Activated CD4-positive, alpha-beta memory T cell treated with anti-CD3 and anti-CD28 coated beads for 36 hours (primary cell): ENCODE data around the gene ACSL4. TPM values are rescaled to one million over a fixed set of nuclear protein-coding genes. Genes with fewer than 3 reads are reported as not detected.
"Not testable (repeated sequence)": the region's sequence is repeated elsewhere in the genome, so short reads cannot be mapped to it uniquely, and the experiment has no call there.

Experiments
- CTCF ChIA-PET: fragments of 350-600 bp; sonication (Branson Sonifier 250); formaldehyde crosslinking; loops from one replicate; lab custom pipeline; 2021; ENCODE audit warnings: antibody characterized with exemption, inconsistent platforms; lab: Charles Lee
- POLR2A ChIA-PET: fragments of 350-600 bp; sonication (Branson Sonifier 250); formaldehyde crosslinking; loops from one replicate; lab custom pipeline; 2021; ENCODE audit warnings: antibody characterized with exemption; lab: Charles Lee
- DNase-seq: peaks from one replicate; pipeline ENCODE4 v3.0.0-alpha.2; 2020
- H3K27ac Mint-ChIP-seq: one replicate; pipeline ENCODE4 v1.8.0; 2021; ENCODE audit warnings: mixed read lengths
- H3K27me3 Mint-ChIP-seq: one replicate; pipeline ENCODE4 v1.8.0; 2021; ENCODE audit warnings: mixed read lengths
- H3K36me3 Mint-ChIP-seq: one replicate; pipeline ENCODE4 v1.8.0; 2021; ENCODE audit warnings: mixed read lengths
- H3K4me1 Mint-ChIP-seq: one replicate; pipeline ENCODE4 v1.8.0; 2021; ENCODE audit warnings: low read depth, mixed read lengths
- H3K4me3 Mint-ChIP-seq: one replicate; pipeline ENCODE4 v1.8.0; 2021; ENCODE audit warnings: mild to moderate bottlenecking, mixed read lengths
- H3K9me3 Mint-ChIP-seq: one replicate; pipeline ENCODE4 v1.8.0; 2021; ENCODE audit warnings: mixed read lengths
- intact Hi-C: fragments of 100-400 bp; cut with micrococcal nuclease; formaldehyde crosslinking; loops from one replicate; pipeline ENCODE4 v1.15.1; 2023
- total RNA-seq, 2 experiments: library from RNA; stranded (reverse); gene quantifications; one replicate each; pipeline ENCODE4 v1.2.3, GENCODE V29; 2021

Gene ACSL4
- total RNA-seq, 2 experiments from 2014 or later = 63.2 to 63.3 TPM

- H3K27ac Mint-ChIP-seq = no peak overlapping the region
- peaks cover 11% of the 10 kb centered on the region for H3K9me3 Mint-ChIP-seq
- no peaks in the 10 kb centered on the region for H3K36me3 Mint-ChIP-seq
- ChIA-PET POLR2A (no interaction called here), CTCF (no interaction called here)
- no peaks in the 10 kb centered on the region for H3K27me3 Mint-ChIP-seq
- no peaks in the 10 kb centered on the region for H3K4me1 Mint-ChIP-seq
- no peak for DNase-seq
- intact Hi-C loops = no loop called here
- no peak overlapping the region for H3K4me3 Mint-ChIP-seq
Measured at GRCh38 chrX:109751698-109752097, 18.6 kb upstream of the ACSL4 start.

- CTCF ChIA-PET = no interaction called here
- H3K4me3 Mint-ChIP-seq = no peak overlapping the region
- H3K27me3 Mint-ChIP-seq = no peaks in the 10 kb centered on the region
- no peak for DNase-seq
- no peak overlapping the region for H3K27ac Mint-ChIP-seq
- H3K36me3 Mint-ChIP-seq = no peaks in the 10 kb centered on the region
- POLR2A ChIA-PET = no interaction called here
- no peaks in the 10 kb centered on the region for H3K4me1 Mint-ChIP-seq
- intact Hi-C loops = no loop called here
- H3K9me3 Mint-ChIP-seq = no peaks in the 10 kb centered on the region
Measured at GRCh38 chrX:109749207-109749606, 16.1 kb upstream of the ACSL4 start.

GRCh38 chrX:109747681-109748080 is 14.6 kb upstream of the ACSL4 start:
- ChIA-PET CTCF (no interaction called here), POLR2A (no interaction called here)
- Mint-ChIP-seq H3K4me3 (no peak overlapping the region), H3K27me3 (no peaks in the 10 kb centered on the region), H3K27ac (no peak overlapping the region), H3K36me3 (no peaks in the 10 kb centered on the region), H3K4me1 (no peaks in the 10 kb centered on the region), H3K9me3 (no peaks in the 10 kb centered on the region)
- intact Hi-C loops = no loop called here
- DNase-seq = no peak

GRCh38 chrX:109742722-109743121 is 9.7 kb upstream of the ACSL4 start:
- Mint-ChIP-seq H3K27ac (no peak overlapping the region), H3K36me3 (no peaks in the 10 kb centered on the region), H3K4me3 (no peak overlapping the region), H3K27me3 (no peaks in the 10 kb centered on the region), H3K4me1 (no peaks in the 10 kb centered on the region), H3K9me3 (no peaks in the 10 kb centered on the region)
- intact Hi-C loops = no loop called here
- ChIA-PET POLR2A (no interaction called here), CTCF (no interaction called here)
- DNase-seq = no peak

- POLR2A ChIA-PET = not testable (repeated sequence)
Measured at GRCh38 chrX:109740896-109741295, 7.8 kb upstream of the ACSL4 start.

GRCh38 chrX:109740433-109740809 is 7.4 kb upstream of the ACSL4 start:
- Mint-ChIP-seq H3K4me1 (no peaks in the 10 kb centered on the region), H3K27ac (no peak overlapping the region), H3K27me3 (no peaks in the 10 kb centered on the region), H3K4me3 (no peak overlapping the region), H3K9me3 (no peaks in the 10 kb centered on the region), H3K36me3 (no peaks in the 10 kb centered on the region)
- DNase-seq = no peak
- intact Hi-C loops = no loop called here
- ChIA-PET POLR2A (no interaction called here), CTCF (no interaction called here)

More at GRCh38 chrX:109740896-109741295, 7.8 kb upstream of the ACSL4 start:
- H3K27ac Mint-ChIP-seq, intact Hi-C loops, DNase-seq, H3K9me3 Mint-ChIP-seq, H3K36me3 Mint-ChIP-seq, CTCF ChIA-PET, H3K4me3 Mint-ChIP-seq, H3K4me1 Mint-ChIP-seq, H3K27me3 Mint-ChIP-seq: not testable (repeated sequence)

- no peak overlapping the region for H3K27ac Mint-ChIP-seq
- no peak for DNase-seq
- no peaks in the 10 kb centered on the region for H3K4me1 Mint-ChIP-seq
- intact Hi-C loops = loop anchor here (10.0 kb wide), 1 partner anchor 265 kb away; the partner anchor contains the start of gene TMEM164
- CTCF ChIA-PET = no interaction called here
- no peaks in the 10 kb centered on the region for H3K36me3 Mint-ChIP-seq
- POLR2A ChIA-PET = interaction anchor here (0.7 kb wide), 1 partner anchor 927 kb away, joined by 3 read pairs; no protein-coding TSS in a partner anchor
- H3K4me3 Mint-ChIP-seq = no peak overlapping the region
- no peaks in the 10 kb centered on the region for H3K9me3 Mint-ChIP-seq
- no peaks in the 10 kb centered on the region for H3K27me3 Mint-ChIP-seq
Measured at GRCh38 chrX:109739625-109740432, 6.8 kb upstream of the ACSL4 start.

GRCh38 chrX:109735202-109735744 is 2.2 kb upstream of the ACSL4 start:
- intact Hi-C loops = loop anchor here (10.0 kb wide), 1 partner anchor 270 kb away; the partner anchor contains the start of gene TMEM164
- H3K4me1 Mint-ChIP-seq = peaks cover 11% of the 10 kb centered on the region
- H3K36me3 Mint-ChIP-seq = peaks cover 6% of the 10 kb centered on the region
- ChIA-PET CTCF (interaction anchor here (3.5 kb wide), 1 partner anchor 122 kb away, joined by 14 read pairs; no protein-coding TSS in a partner anchor), POLR2A (no interaction called here)
- H3K4me3 Mint-ChIP-seq = no peak overlapping the region
- H3K9me3 Mint-ChIP-seq = no peaks in the 10 kb centered on the region
- no peak overlapping the region for H3K27ac Mint-ChIP-seq
- DNase-seq = no peak
- no peaks in the 10 kb centered on the region for H3K27me3 Mint-ChIP-seq

GRCh38 chrX:109733613-109734083 is 591 bp upstream of the ACSL4 start:
- intact Hi-C loops = loop anchor here (1.0 to 10.0 kb wide), 6 partner anchors 47 to 271 kb away; partner anchors contain the start of genes NXT2 and TMEM164
- Mint-ChIP-seq H3K27ac (peak overlapping the region; percentile 90), H3K9me3 (no peaks in the 10 kb centered on the region), H3K27me3 (no peaks in the 10 kb centered on the region), H3K36me3 (peaks cover 10% of the 10 kb centered on the region), H3K4me3 (peak overlapping the region; percentile 99), H3K4me1 (peaks cover 22% of the 10 kb centered on the region)
- ChIA-PET POLR2A (interaction anchor here (0.6 to 2.6 kb wide), 5 partner anchors 13 to 108 kb away, joined by 3 to 9 read pairs (median 3); no protein-coding TSS in a partner anchor), CTCF (interaction anchor here (0.7 to 3.5 kb wide), 6 partner anchors 21 to 259 kb away, joined by 3 to 14 read pairs (median 5); no protein-coding TSS in a partner anchor)
- no peak for DNase-seq

GRCh38 chrX:109732017-109732801 is 848 bp downstream of the ACSL4 start:
- intact Hi-C loops = loop anchor here (1.0 to 10.0 kb wide), 6 partner anchors 23 to 273 kb away; partner anchors contain the start of gene TMEM164
- peak; percentile 37 for DNase-seq
- H3K4me1 Mint-ChIP-seq = peaks cover 36% of the 10 kb centered on the region
- H3K27ac Mint-ChIP-seq = peak overlapping the region; percentile 99
- no peaks in the 10 kb centered on the region for H3K9me3 Mint-ChIP-seq
- POLR2A ChIA-PET = interaction anchor here (1.3 to 2.6 kb wide), 2 partner anchors 12 to 109 kb away, joined by 3 to 9 read pairs; no protein-coding TSS in a partner anchor
- CTCF ChIA-PET = interaction anchor here (0.6 to 1.8 kb wide), 4 partner anchors 19 to 1644 kb away, joined by 3 to 10 read pairs (median 6); no protein-coding TSS in a partner anchor
- H3K27me3 Mint-ChIP-seq = no peaks in the 10 kb centered on the region
- peaks cover 10% of the 10 kb centered on the region for H3K36me3 Mint-ChIP-seq
- peak overlapping the region; percentile 99 for H3K4me3 Mint-ChIP-seq

GRCh38 chrX:109728173-109728535 is 4.9 kb downstream of the ACSL4 start:
- Mint-ChIP-seq H3K36me3 (peaks cover 13% of the 10 kb centered on the region), H3K4me3 (no peak overlapping the region), H3K9me3 (no peaks in the 10 kb centered on the region), H3K27ac (peak overlapping the region; percentile 42), H3K27me3 (no peaks in the 10 kb centered on the region), H3K4me1 (peaks cover 34% of the 10 kb centered on the region)
- intact Hi-C loops = no loop called here
- ChIA-PET POLR2A (no interaction called here), CTCF (interaction anchor here (1.2 to 2.0 kb wide), 2 partner anchors 16 to 129 kb away, joined by 6 read pairs; no protein-coding TSS in a partner anchor)
- no peak for DNase-seq
